ENCODE results near the gene DNAH5.
"Not testable (repeated sequence)": the region's sequence is repeated elsewhere in the genome, so short reads cannot be mapped to it uniquely, and the experiment has no call there.

DNAH5 gene, protein sequence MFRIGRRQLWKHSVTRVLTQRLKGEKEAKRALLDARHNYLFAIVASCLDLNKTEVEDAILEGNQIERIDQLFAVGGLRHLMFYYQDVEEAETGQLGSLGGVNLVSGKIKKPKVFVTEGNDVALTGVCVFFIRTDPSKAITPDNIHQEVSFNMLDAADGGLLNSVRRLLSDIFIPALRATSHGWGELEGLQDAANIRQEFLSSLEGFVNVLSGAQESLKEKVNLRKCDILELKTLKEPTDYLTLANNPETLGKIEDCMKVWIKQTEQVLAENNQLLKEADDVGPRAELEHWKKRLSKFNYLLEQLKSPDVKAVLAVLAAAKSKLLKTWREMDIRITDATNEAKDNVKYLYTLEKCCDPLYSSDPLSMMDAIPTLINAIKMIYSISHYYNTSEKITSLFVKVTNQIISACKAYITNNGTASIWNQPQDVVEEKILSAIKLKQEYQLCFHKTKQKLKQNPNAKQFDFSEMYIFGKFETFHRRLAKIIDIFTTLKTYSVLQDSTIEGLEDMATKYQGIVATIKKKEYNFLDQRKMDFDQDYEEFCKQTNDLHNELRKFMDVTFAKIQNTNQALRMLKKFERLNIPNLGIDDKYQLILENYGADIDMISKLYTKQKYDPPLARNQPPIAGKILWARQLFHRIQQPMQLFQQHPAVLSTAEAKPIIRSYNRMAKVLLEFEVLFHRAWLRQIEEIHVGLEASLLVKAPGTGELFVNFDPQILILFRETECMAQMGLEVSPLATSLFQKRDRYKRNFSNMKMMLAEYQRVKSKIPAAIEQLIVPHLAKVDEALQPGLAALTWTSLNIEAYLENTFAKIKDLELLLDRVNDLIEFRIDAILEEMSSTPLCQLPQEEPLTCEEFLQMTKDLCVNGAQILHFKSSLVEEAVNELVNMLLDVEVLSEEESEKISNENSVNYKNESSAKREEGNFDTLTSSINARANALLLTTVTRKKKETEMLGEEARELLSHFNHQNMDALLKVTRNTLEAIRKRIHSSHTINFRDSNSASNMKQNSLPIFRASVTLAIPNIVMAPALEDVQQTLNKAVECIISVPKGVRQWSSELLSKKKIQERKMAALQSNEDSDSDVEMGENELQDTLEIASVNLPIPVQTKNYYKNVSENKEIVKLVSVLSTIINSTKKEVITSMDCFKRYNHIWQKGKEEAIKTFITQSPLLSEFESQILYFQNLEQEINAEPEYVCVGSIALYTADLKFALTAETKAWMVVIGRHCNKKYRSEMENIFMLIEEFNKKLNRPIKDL (N-terminal part only)

DNA sequence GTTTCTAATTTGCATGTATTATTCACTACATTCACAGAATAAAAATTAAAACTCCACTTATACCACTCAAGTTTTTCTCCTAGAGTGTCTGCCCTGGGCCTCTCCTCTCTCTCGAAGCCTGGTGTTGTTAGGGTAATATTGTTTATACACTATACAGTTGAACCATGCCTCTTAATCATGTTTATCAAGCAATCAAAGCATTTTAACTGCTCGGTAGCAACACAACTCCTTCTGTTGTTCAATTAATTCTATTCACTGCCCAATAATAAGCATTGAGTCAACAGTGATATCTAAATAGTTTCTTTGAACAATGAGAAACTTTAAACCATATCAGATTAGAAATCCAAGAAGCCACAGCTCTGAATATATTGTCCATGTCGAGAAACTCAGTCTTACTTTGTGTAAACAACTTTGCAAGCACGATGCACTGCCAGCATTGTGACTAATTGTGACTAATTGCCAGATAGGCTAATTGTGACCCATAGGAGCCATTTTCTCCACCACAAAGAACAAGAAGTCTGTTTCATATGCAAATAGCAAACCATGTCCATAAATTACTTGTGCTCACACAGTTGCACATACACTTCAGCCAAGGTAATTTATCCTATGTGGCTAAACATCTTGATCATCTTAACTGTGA is at the start of gene DNAH5:
Gene DNAH5, minus strand, starts transcription at position 129 of the 640 bp plus-strand sequence. CDS start 250 bp downstream, outside the sequence.
- Mint-ChIP-seq H3K4me3 (no peak within 1 kb of the TSS), H3K4me1 (no peaks in the 10 kb centered on the region), H3K36me3 (no peaks in the 10 kb centered on the region), H3K27me3 (peaks cover 33% of the 10 kb centered on the region), H3K27ac (no peak within 1 kb of the TSS), H3K9me3 (no peaks in the 10 kb centered on the region)
- ATAC-seq = no peak

DNA sequence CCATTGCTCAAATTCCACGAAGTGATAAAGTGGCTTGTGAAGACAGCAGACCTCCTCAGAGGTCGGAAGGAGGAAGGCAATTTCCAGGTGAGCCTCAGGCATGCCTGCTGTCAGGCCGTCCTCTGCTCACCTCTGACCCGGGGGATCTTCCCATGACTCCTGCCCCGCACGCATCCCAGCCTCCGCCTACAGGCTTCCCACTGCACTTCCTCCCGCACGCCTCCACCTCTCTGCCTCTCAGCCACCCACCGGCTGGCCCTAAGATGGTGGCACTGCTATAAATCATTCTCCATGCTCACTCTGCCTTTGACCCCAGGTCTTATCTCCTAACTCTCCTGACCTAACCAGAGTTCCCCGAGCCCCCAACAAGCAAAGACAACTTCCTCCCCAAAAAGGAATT is 49.4 kb upstream of the DNAH5 start:
- no peak overlapping the region for H3K27ac Mint-ChIP-seq
- peaks cover 4% of the 10 kb centered on the region for H3K9me3 Mint-ChIP-seq
- no peaks in the 10 kb centered on the region for H3K4me1 Mint-ChIP-seq
- ATAC-seq = no peak
- peaks cover 7% of the 10 kb centered on the region for H3K36me3 Mint-ChIP-seq
- H3K27me3 Mint-ChIP-seq = peaks cover 55% of the 10 kb centered on the region
- H3K4me3 Mint-ChIP-seq = no peak overlapping the region

DNA sequence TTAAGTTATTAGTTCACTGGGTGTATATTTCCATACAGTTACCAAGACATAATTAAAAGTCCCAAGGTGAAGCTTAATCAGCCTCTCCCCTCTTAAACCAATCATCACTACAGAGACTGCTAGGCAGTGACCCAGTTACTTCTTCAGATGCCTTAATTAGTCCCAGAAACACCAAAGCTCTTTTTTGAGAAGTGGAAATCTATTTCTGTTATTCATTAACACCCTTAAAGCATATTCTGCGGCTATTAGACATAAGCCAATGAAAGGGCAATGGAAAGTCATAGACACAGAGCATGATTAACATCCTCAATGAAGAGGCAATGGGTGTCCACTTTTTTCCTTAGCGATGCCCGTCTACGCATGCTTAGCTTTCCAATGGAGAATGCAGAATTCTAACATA is 48.3 kb upstream of the DNAH5 start:
- peaks cover 4% of the 10 kb centered on the region for H3K4me1 Mint-ChIP-seq
- ATAC-seq = no peak
- H3K36me3 Mint-ChIP-seq = peaks cover 7% of the 10 kb centered on the region
- peaks cover 58% of the 10 kb centered on the region for H3K27me3 Mint-ChIP-seq
- no peak overlapping the region for H3K4me3 Mint-ChIP-seq
- no peak overlapping the region for H3K27ac Mint-ChIP-seq
- peaks cover 4% of the 10 kb centered on the region for H3K9me3 Mint-ChIP-seq

DNA sequence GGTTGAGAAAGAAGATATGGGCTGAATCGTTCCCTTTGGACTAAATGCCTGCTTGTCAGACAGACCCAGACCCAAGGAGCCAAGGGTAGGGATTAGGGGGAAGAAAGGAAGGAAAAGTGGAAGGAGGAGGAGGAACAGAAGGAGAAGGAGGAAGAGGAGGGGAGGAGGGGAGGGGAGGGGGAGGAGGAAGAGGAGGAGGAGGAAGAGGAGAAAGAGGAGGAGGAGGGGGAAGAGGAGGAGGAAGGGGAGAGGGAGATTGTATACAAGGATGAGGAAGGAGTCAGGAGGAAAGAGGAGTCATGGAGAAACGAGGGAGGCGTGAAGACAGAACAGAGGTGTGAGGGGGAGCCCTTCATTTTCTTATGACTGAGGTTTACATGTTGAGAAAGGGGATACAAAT is 46.9 kb upstream of the DNAH5 start:
- Mint-ChIP-seq H3K36me3 (no peaks in the 10 kb centered on the region), H3K4me3 (no peak overlapping the region), H3K27me3 (peaks cover 49% of the 10 kb centered on the region), H3K9me3 (no peaks in the 10 kb centered on the region), H3K4me1 (peaks cover 4% of the 10 kb centered on the region), H3K27ac (no peak overlapping the region)
- ATAC-seq = no peak

DNA sequence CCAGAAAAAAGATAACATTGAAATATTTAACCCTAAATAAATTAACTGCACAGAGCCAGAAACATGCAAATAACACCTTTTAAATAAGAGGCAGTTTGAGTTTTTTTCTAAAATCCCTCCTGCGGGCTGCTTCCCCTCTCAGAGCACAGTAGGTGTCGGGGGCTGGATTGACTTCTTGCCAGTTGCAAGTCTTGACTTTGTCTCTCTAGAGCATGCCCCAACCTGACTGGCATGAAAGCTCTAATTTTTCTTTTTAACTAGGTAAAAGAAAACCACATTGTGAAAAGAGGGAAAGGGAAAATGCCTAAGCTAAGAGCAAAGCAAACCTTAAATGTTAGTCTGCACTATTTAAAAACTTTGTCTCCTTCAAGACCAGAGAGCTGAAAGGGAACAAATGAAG is 46.4 kb upstream of the DNAH5 start:
- Mint-ChIP-seq H3K9me3 (no peaks in the 10 kb centered on the region), H3K36me3 (no peaks in the 10 kb centered on the region), H3K27ac (no peak overlapping the region), H3K27me3 (peaks cover 53% of the 10 kb centered on the region), H3K4me3 (no peak overlapping the region), H3K4me1 (peaks cover 4% of the 10 kb centered on the region)
- ATAC-seq = no peak

DNA sequence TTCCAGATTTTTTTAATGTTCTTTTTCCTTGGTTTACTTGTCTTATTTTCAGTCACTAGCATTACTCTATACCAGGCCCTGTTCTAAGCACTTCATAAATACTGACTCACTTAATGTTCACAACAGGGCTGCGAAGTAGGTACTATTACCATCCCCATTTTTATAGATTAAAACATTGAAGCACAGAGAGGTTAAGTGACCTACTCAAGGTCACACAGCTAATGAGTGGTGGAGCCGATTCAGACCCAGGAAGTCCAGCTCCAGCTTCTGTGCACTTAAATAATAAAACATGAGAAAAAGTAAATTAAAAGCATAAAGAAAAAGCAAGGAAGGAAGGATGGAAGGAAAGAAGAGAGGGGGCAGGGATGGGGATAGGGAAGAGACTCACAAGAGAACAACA is 45.3 kb upstream of the DNAH5 start:
- Mint-ChIP-seq H3K27ac (no peak overlapping the region), H3K27me3 (peaks cover 52% of the 10 kb centered on the region), H3K36me3 (no peaks in the 10 kb centered on the region), H3K4me1 (peaks cover 4% of the 10 kb centered on the region), H3K9me3 (no peaks in the 10 kb centered on the region), H3K4me3 (no peak overlapping the region)
- ATAC-seq = no peak

DNA sequence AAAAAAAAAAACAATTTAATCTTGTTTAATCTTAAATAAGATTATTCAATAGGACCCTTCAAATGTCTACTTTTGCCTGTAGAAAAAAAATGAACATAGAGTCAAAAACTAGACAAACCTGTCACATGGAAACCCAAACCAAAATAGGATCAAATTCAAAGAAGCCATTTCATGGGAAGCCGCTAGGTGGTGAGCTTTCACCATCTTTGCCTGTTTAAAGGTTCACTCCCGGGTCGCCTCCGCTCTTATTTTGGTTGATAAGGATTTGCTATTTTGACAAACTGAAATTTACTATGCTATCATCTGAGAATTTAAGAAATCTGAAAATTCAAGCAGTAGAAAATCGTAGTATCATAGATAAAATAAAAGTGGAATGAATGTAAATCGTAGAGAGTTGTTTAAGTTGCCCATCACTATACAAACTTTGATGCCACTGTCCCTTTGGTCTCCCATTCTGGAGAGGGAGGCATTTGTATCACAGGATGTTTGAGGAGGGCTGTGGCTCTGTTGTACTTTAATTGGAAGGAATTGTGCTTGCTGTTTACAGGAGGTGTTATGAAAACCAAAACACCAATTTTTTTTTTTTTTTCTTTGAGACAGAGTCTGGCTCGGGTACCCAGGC is 43.5 kb upstream of the DNAH5 start:
- Mint-ChIP-seq H3K36me3 (no peaks in the 10 kb centered on the region), H3K4me1 (peaks cover 4% of the 10 kb centered on the region), H3K27me3 (peaks cover 39% of the 10 kb centered on the region), H3K27ac (no peak overlapping the region), H3K9me3 (no peaks in the 10 kb centered on the region), H3K4me3 (no peak overlapping the region)
- ATAC-seq = no peak

DNA sequence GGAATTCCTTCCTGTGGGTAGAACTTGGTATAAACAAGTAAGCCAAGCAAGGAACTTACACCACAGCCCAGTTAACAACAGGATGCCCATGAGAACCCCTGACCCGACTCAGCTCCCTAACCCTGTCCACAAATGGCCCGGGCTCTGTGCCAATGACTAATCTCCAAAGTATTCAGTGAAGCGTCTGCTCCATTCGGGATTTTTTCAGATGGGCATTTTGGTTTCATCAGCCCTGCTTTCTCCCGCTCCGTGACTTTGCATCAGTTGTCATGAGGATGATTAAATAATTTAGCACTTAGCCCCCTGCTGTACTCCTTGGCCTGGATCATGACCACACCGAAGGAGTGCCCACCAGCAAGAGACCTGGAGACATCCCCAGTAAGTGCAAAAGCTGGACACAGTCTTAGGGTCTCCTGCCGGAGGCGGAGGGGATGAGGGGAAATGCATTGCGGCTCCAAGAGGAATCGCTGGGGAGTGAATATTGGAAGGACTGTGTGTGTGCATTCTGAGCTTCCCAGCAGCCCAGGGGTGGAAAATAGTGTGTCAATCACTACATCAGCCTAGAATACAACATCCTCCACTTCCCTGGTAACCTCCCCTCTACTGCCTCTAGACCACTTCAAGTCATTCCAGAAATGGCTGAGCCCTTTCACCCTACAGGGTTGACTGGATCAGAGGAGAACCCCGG is 41.4 kb upstream of the DNAH5 start:
- Mint-ChIP-seq H3K27me3 (peaks cover 34% of the 10 kb centered on the region), H3K4me3 (no peak overlapping the region), H3K36me3 (no peaks in the 10 kb centered on the region), H3K4me1 (peaks cover 4% of the 10 kb centered on the region), H3K9me3 (no peaks in the 10 kb centered on the region), H3K27ac (no peak overlapping the region)
- ATAC-seq = no peak

DNA sequence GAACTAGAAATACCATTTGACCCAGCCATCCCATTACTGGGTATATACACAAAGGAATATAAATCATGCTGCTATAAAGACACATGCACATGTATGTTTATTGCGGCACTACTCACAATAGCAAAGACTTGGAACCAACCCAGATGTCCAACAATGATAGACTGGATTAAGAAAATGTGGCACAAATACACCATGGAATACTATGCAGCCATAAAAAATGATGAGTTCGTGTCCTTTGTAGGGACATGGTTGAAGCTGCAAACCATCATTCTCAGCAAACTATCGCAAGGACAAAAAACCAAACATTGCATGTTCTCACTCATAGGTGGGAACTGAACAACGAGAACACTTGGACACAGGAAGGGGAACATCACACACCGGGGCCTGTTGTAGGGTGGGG is 40.4 kb upstream of the DNAH5 start:
- H3K27me3 Mint-ChIP-seq = peaks cover 34% of the 10 kb centered on the region
- H3K9me3 Mint-ChIP-seq, H3K36me3 Mint-ChIP-seq, H3K27ac Mint-ChIP-seq, H3K4me1 Mint-ChIP-seq, H3K4me3 Mint-ChIP-seq, ATAC-seq: not testable (repeated sequence)

DNA sequence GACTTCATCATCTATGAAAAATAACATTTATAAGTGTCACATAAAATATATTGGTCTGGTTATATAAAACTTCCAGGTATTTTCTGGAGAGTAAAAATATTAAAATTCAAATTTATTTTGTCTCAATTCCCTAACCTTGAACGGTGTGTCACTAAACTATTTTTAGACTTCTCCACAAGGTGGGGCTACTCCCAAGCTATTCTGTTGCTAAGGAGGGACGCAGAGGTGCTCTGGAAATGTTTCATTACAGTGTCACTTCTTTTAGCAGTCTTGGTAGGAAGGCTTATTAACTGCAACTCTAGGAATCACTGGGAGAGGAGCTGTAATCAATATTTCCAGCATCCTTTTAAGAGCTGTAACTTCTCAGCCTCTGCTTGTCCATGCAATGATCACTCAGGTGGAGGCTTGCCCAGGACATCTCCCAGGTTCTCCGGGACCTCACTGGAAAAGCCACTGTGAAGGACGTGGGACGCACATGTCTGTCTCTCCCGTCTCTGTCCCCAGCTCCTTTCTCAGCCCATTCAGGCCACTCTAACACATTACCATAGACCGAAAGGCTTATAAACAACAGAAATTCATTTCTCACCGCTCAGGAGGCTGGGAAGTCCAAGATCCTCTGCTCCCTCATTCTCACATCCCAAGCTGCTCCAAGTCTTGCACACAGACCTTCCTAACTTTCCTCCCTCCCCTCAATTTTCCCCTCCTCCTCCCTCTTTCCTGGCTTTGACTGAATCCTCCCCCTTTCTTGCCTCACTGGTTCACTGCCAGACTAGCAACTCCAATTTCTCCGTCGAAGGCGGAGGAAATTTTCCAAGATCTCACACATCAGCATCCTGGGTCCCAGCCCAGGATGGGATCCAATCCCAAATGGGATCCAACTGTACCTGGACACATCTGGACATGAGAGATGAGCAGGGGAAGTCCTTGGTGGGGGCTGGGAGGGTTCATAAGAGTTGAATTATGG is 32.7 kb upstream of the DNAH5 start:
- Mint-ChIP-seq H3K27me3 (peaks cover 54% of the 10 kb centered on the region), H3K27ac (no peak overlapping the region)
- no peak for ATAC-seq

DNA sequence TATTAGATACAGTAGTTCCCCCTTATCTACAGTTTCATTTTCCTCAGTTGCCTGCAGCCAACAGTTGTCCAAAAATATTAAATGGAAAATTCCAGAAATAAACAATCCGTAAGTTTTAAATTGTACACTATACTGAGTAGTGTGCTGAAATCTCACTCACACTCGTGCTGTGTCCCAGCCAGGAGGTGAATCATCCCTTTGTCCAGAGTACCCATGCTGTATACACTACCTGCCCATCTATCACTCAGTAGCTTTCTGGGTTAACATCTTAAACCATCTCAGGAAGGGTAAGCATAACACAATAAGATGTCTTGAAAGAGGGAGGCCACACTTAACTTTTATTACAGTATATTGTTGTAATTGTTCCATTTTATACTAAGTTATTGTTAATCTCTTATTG is 31.7 kb upstream of the DNAH5 start:
- Mint-ChIP-seq H3K27ac (no peak overlapping the region), H3K4me1 (no peaks in the 10 kb centered on the region), H3K27me3 (peaks cover 64% of the 10 kb centered on the region), H3K4me3 (no peak overlapping the region), H3K9me3 (no peaks in the 10 kb centered on the region), H3K36me3 (no peaks in the 10 kb centered on the region)
- ATAC-seq = no peak

More for the DNA sequence above, 32.7 kb upstream of the DNAH5 start:
- no peaks in the 10 kb centered on the region for H3K36me3 Mint-ChIP-seq
- H3K4me1 Mint-ChIP-seq = no peaks in the 10 kb centered on the region
- no peak overlapping the region for H3K4me3 Mint-ChIP-seq
- no peaks in the 10 kb centered on the region for H3K9me3 Mint-ChIP-seq

DNA sequence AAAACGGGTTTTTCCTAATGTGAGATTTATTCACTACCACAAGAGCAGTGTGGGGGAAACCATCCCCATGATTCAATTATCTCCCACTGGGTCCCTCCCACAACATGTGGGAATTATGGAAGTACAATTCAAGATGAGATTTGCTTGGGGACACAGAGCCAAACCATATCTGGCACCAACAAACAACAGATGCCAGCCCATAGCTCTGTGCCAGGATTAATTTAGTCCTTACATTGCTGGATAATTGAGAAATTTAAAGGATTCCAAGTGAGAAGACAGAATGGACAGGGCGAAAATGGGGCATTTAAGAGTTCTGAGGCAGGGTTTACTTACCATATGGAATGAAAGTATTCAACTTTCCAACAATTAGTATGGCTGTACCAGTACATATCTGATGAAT is 30.8 kb upstream of the DNAH5 start:
- H3K9me3 Mint-ChIP-seq = no peaks in the 10 kb centered on the region
- ATAC-seq = no peak
- H3K36me3 Mint-ChIP-seq = no peaks in the 10 kb centered on the region
- no peak overlapping the region for H3K4me3 Mint-ChIP-seq
- peaks cover 65% of the 10 kb centered on the region for H3K27me3 Mint-ChIP-seq
- no peak overlapping the region for H3K27ac Mint-ChIP-seq
- no peaks in the 10 kb centered on the region for H3K4me1 Mint-ChIP-seq

DNA sequence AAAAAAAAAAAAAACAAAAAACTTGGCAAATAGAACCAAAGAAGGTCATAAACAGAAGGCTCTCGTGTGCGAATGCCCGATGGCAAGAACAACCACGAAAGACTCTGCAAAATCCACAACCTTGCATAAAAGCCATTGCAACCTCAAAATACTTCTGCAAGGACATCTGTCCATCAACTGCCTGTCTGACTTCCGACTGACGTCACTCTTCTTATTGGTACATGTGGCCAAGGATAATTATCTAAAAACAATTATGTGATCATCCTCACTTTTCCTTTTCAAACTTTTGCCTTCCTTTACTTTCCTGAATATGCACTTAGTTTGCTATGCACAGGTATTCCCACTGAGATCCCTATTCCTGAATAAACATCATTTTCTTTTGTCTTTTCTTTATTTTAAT is 29.2 kb upstream of the DNAH5 start:
- H3K9me3 Mint-ChIP-seq = peaks cover 3% of the 10 kb centered on the region
- no peak overlapping the region for H3K4me3 Mint-ChIP-seq
- no peak overlapping the region for H3K27ac Mint-ChIP-seq
- H3K27me3 Mint-ChIP-seq = peaks cover 64% of the 10 kb centered on the region
- no peak for ATAC-seq
- no peaks in the 10 kb centered on the region for H3K36me3 Mint-ChIP-seq
- no peaks in the 10 kb centered on the region for H3K4me1 Mint-ChIP-seq
